ENCODE data around the gene MRPL21.

MRPL21 gene

DNA sequence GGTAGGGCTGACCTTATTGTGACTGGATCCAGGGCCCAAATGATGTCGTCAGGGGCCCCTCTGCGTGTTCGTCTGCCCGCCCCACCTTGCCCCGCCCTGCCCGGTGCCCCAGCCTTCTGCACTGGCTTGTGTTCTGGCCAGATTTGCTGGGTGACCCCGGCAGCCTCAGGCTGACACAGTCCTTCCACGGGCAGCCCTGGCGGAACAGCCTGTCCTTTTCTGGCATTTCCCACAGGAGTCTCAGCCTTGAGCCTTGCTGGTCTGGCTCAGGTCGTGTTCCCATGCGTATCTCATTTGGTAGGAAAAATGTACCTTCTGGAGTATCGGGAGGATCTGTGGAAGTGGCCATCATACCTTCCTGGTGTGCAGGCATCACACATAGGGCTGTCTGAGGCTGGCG is 31.0 kb upstream of the MRPL21 start:
- no peak for DNase-seq

DNA sequence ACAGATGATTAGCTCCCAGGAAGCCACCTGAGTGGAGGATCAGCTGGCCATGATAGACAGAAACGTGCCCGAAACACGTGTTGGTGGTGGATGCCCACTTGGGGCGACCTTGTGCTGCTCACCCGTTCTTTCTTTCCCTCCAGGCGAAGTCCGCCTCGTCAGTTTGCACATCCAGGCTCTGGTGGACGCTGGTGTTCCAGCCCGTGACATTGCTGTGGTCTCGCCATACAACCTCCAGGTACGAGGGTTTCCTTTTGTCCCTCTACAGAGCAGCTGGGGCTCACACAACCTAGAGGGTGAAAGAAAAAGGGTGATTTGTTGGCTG is 30.7 kb upstream of the MRPL21 start:
- DNase-seq = no peak

DNA sequence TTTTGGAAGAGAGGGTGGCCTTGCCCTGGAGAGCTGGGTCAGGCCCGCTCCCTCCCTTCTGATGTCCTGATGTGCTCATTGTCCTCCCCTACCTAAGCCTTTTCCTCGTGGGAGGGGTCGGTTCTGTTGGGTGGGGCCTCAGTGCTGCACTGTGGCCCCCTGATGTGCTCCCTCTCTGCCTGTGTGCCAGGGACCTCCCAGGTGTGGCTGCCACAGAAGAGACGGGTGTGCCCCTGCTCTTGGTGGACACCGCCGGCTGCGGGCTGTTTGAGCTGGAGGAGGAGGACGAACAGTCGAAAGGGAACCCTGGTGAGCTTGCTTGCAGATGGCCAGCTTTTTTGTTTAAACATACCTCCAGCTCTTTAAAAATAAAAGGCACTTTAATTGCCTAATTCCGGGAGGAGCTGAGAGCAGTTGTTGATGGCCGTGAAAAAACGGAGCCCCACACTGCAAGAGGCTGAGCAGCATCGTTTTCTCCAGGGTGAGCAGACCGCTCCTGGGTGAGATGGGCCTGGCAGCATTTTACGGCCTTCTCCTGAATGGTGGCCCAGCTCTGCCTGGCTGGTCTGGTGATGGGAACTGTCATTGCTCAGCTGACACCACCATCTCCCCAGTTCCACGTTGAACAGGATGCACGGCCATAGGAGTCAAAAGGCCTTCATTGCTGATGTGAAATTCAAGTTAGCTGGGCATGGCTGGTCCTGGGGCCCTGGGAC is 30.1 kb upstream of the MRPL21 start:
- no peak for DNase-seq

DNA sequence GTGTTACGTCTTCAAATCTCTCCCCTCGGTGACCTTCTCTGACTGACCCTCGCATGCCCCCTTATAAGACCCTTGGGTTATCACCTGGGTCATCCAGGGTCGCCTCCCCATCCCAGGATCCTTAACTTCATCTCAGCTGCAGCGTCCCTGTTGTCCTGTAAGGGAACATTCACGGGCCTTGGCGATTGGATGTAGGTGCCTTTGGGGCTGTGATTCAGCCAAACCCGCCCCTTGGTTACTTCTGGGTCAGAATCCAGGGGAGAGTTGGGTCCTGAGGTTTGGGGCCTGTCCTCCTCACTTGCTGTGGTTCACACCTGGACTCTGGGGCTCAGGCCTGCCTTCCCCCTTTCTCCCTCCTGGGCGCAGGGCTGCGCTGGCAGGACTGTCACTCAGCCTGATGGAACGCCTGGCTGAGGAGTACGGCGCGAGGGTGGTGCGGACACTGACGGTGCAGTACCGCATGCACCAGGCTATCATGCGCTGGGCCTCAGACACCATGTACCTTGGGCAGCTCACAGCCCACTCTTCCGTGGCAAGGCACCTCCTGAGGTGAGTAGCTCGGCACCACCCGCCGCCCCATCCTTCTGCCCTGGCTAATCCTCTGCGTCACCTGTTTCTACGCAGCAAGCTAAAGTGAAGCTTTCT is 29.4 kb upstream of the MRPL21 start:
- DNase-seq = no peak

DNA sequence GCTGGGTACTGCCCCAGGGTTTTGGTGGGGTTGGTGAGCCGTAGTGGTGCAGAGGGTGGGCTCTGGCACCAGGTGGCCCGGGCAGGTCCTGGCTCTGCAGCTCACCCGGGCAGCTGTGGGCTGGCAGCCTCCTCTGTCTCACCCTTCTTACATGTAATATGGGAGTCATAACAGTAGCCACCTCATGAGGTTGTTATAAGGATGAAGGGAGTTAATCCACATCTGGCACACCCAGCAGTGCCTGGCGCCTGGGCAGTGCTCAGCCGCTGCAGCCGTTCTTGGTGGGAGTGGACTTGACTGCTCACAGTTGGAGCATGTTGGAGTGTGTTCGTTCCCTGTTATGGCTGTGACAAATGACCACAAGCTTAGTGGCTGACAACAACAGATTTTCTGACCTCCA is 28.7 kb upstream of the MRPL21 start:
- DNase-seq = no peak

DNA sequence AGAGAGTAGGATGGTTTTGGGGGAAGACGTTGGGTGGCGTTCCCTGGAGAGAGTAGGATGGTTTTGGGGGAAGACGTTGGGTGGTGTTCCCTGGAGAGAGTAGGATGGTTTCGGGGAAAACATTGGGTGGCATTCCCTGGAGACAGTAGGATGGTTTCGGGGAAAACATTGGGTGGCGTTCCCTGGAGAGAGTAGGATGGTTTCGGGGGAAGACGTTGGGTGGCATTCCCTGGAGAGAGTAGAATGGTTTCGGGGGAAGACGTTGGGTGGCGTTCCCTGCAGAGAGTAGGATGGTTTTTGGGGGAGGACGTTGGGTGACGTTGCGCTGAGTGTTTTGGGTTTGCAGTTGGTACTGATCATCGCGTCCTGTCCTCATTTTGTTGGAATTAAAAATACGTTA is 28.3 kb upstream of the MRPL21 start:
- no peak for DNase-seq

DNA sequence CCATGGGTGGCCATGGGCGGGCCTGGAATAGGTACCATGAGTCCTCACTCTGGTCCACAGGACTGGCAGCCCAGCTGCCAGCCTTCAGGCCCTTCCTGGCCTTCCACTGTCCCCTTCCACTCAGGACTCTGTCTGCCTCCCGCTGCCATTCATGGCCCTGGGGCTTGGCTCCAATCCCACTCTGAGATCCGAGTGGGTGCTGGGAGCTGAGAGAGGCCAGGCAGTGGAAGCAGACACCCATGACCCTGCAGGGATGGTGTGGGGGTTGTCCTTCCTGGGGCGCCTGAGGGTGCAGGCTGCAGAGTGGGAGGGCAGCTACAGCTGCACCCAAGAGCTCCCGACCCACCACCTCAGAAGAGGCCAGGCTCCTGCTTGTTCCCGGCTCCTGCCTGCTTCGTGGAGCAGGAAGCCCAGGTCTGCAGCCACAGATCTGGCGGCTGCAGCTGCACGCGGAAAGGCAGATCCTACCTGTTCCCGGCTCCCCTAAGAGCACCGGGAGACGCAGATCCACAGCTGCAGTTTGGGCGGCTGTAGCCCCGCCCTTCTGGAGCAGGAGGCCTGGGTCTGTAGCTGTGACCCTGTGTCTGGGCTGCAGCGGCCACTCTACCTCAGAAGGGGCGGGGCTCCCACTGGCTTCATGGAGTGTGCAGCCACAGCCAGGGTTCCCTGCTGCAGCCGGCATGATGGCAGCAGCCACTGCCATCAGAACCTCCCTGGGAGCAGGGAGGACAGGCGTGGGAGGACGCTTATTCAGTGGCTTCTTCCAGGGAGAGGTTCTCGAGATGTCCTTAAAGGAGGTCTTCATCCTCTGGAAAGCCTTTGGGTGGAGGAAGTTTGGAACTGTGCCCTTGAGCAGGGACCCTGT is 27.6 kb upstream of the MRPL21 start:
- no peak for DNase-seq

DNA sequence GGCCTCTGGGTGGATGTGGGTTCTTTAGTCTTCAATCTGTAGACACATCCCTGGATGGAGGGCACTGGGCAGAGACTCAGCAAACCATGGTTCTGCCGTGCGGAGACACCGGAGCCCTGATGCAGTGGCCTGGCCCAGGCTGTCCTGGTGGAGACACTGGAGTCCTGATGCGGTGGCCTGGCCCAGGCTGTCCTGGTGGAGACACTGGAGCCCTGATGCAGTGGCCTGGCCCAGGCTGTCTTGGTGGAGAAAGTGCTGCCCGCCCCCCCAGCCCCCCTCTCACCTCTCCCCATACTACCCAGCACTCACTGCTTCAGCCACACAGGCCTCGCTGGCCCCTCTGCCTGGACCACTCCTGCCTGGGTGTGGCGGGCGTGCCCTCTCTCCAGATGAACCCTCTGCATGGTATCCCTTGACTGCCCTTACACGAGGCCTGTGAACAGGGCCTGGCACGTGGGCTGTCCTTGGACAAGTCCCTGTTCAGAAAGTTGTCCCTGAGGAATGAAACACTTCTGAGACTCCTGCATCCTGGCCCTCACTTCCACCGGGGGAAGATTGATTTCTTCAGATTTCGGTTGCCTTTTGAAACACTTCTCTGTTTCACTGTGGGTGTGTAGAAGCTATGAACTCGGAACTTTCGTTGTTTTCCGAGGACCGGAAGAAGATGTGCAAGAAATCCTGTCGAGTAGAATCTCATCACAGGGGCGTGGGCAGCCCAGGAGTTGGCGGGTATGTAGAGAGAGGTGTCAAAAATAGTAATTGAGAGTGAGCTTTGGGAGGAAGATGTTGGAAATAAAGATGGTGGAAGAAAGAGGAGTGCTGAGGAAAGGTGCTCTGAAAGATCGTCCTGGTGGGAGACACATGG is 26.3 kb upstream of the MRPL21 start:
- no peak for DNase-seq

DNA sequence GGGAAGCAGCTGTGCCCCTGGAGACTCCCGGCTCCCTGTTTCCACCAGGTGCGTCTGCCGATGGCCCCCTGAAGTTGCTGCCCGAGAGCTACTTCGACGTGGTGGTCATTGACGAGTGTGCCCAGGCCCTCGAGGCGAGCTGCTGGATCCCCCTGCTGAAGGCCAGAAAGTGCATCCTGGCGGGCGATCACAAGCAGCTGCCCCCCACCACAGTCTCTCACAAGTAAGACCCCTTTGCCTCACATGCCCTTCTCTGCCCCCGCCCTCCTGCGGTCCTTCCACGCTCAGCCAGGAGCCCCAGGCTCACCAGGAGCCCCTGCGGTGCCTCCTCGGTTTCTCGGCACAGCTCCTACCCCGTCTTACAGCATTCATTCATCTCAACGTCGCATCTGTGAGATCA is 25.5 kb upstream of the MRPL21 start:
- DNase-seq = no peak

DNA sequence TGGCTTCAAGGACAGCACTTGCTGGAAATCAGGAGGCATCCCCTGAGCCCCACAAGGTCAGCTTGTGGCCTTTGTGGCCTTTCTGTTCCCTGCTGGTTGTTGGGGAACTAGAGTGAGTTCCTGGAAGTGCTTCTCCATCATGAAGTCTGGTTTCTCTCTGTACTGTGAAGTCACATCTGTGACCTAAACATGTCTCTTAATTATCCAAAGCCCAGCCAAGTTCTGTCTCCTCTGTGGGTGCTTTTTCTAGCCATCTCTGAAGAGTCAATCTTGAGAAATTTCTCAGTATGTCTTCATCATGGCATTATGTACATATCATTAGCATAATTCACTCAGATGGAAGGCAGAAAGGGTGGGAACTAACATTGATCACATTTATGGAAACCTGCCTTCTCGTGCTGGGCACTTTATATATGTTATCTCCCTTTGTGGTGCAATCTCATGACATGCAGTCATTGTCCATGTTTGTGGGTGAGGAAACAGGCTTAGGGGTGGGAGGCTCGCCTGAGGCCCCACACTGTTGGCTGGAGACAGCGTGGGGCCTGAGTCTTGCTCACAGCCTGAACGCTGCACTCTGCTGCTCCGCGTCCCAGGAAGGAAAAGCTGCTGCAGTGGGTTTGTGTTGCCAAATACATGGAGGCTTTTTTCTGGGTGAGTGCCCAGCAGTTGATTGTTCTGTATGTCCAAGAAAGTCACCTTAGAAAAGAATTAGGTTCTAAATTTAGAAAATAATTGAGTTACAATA is 24.7 kb upstream of the MRPL21 start:
- no peak for DNase-seq

DNA sequence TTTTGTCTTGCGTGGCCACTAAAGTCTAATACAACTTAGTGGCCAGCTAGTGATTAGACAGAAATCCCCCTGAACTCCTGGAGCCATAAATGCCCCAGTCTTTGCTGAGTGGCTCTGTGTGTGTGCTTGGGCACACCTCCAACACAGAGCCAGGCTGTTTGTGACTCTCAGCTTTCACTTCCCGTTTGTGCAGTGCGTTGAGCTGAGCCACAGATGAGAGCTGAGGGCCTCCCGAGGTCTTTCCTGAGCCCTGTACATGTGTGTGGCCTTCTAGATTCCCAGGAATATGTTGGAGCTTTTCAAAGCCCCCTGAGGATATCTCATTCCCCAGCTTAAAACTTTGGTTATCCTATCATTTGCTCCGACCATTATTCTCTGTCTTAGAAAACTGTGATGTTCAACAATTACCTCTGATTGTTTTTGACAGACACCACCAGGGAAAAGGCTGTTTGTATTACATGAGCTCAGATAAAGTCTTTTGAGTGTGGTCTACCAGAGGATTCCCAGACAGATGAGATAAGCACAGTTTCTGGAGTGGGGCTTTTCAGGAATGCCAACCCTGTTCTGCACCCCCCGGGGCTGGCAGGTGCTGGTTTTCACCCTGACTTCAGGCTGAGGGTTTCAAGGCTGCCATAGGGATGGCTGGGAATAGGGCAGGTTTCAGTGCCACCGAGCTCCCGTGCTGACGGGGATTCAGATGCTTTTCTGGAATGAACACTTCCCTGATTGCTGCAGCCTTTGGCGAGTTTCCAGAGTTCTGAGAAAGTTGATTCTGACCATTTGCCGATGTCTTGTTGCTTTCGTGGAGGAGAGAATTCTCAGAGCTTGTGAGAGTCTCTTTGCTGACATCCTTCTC is 23.9 kb upstream of the MRPL21 start:
- DNase-seq = no peak

DNA sequence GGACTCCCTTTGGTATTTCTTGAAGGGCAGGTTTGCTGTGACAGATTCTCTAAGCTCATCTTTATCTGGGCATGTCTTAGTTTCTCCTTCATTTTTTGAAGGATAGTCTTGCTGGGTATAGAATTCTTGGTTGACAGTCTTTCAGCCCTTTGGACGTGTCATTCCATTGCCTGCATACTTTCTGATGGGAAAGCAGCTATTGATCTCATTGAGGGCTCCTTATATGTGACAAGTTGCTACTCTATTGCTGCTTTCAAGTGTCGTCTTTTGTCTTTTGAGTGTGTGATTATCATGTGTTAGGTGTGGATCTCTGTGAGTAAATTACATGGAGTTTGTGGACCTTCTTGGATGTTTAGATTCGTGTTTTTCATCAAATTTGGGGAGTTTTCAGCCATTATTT is 22.0 kb upstream of the MRPL21 start:
- DNase-seq = no peak

DNA sequence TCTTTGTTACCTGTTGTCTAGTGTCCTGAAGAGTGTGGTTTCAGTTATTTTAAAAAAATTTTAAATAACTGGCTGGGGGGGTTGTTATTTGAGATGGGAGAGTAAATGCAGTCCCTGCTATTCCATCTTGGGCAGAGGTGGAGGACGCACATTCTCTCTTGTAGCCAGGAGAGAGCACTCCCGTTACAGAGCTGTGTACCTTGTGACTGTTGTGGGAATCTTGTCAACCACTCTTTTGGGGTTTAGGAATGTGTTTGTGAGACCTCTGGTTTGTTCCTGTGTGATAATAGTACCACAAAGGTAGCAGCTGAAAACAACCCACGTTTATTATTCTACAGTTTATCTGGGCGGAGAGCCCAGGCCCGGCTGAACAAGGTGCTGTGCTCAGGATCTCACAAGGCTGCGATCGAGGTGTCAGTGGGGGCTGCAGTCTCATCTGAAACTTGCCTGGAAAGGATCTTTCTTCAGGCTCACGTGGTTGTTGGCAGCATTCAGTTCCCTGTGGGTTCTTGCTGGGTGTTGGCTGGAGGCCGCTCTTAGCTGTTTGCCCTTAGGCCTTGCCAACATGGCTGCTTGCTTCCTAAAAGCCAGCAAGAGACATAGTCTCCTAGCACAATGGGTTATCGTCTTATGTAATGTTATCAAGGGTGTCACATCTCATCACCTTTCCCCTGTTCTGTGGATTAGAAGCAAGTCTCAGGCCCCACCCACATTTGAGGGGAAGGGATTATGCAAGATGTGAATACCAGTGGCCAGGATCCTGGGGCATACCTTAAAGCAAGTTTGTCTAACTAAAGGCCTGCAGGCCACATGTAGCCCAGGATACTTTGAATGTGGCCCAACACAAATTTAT is 20.7 kb upstream of the MRPL21 start:
- no peak for DNase-seq

DNA sequence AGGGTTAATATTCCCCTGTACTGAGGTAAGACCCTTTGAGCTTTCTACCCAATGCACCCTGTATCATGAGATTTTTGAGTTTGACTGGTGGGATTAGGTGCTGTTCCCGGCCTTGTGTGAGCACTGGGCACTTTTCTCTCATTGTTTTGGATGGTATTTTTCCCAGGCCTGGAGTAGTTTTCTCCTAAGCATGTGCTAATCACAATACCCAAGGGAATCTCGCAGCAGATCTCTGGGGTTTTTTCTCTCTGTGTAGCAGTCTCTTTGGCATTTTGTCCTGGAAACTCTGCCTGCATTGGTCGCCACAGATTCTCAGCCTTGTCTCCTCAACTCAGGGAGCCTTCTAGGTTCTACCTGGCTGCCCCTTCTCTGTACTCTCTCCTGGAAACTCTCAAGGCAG is 20.0 kb upstream of the MRPL21 start:
- DNase-seq = no peak

DNA sequence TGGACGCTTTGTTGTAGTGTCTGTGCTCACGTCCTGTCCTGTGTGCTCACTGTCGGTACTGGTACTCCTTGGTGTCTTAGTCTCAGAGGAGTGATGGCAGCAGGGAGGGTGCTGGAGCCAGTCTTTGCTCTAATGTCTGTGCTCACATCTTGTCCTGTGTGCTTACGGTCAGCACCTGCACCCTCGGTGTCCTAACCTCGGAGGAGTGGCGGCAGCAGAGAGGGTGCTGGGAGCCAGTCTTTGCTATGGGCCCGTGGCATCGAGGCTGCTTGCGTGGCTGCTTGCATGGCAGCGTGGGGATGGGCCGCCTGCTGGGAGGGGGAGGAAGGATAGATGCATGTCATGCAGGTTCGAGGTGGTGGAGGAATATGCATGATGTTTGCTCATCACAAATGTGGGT is 12.8 kb upstream of the MRPL21 start:
- DNase-seq = no peak

DNA sequence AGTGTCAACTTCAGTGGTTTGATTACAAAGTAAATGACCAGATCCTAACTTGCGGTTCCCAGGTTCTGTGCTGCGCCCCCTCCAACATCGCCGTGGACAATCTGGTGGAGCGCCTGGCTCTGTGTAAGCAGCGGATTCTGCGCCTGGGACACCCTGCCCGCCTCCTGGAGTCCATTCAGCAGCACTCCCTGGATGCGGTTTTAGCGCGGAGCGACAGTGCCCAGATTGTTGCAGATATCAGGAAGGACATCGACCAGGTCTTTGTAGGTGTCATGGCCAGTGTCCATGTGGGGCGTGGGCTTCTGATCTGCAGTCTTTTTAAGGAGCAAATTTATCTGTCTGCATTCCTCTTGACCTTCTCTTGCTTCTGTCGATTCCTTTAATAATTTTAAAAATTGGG is 11.1 kb upstream of the MRPL21 start:
- DNase-seq = no peak

DNA sequence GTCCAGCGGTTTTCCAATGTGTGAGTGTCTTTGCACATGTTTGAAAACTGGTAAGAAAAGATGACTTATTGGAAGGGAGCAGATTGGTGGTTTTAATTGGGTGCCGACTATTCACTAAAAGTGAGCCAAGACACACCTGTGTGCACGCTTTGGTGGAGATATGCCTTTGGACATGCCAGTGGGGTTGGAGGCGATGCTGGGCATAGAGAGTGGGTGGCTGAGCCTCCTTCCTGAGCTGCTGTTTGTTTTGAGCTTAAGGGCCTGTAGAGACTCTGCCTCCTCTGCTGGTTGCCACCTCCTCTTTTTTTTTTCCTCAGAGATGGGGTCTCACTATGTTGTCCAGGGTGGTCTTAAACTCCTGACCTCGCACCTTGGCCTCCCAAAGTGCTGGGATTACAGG is 9.6 kb upstream of the MRPL21 start:
- DNase-seq = no peak

DNA sequence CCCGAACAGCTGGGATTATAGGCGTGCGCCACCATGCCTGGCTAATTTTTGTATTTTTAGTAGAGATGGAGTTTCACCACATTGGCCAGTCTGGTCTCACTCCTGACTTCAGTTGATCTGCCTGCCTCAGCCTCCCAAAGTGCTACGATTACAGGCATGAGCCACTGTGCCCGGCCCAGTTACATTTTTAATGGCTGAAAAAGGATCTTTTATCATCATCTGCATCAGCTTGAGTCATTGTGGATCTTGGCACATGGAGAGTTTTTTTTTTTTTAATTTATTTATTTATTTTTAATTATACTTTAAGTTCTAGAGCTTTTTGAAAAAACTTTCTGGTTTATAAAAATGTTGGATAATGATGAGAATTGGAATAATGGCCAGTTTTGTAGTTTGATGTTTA is 8.6 kb upstream of the MRPL21 start:
- no peak for DNase-seq

DNA sequence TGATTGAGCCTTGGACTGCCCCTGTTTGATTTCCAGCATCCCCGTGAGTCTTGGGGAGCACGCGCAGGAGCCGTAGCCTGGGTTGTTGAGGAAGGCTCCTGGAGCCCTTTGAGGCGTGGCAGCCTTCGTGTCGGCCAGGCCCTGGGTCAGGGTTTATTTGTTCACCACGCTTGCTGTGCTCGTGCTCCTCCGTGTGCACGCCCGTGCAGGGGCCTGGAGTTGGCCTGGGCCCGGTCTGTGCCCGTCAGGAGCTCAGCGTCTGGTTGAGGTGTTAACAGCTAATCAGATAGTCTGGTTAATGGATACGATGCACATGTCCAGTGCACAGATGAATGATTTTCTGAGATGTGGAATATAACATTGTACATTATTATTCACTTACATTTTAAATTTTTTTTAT is 8.1 kb upstream of the MRPL21 start:
- DNase-seq = no peak

DNA sequence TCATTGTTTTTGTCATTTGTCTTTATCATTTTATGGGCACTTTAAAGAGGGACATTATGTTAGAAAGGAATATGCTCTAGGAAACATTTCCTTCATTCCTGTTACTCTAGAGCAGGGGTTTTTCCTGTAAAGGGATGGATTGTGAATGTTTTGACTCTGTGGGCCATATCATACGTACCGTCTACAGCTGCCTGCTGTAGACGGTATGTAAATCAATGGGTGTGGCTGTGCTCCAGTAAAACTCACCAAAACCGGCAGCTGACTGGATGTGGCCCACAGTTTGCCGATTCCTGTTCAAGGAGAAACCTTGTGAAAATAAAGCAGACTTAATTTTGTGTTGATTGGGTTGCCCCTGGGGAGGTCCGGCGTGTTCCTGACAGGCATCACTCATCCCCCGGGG is 7.3 kb upstream of the MRPL21 start:
- DNase-seq = no peak

DNA sequence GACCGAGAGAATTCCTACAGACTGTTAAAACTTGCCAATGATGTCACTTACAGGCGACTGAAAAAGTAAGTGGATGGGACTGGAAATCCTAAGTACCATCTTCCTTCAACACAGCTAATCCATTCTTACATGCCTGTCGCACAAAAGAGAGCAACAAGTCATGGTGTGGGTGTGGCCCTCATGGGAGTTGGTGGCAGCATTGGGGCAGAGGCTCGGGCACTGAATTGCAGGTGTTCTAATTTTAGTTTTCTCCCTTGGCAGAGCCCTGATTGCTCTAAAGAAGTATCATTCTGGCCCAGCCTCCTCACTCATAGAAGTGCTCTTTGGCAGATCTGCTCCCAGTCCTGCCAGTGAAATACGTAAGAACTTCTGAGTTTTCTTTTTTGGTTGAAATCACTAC is 4.6 kb upstream of the MRPL21 start:
- no peak for DNase-seq
